ENCODE data around the gene PRSS1.

Gene PRSS1

DNA sequence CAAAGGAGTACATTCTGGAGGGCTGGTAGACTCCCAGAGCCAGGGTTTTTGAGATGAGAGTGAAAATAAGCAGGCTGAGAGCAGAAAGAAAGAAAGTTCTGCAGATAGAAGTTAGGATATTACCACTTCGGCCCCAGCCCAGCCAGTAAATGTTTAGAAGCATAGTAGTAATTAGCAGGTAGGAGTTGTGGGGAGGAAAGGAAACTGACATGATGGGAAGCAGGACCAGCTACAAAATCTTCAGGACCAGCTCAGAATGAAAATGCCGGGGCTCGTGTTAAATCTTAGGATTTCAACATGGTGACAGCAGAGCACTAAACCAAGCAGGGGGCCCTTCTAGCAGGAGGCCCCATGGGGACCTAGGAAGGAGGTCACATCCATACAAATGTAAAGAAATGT, 50.2 kb downstream of the PRSS1 start:
- Histone ChIP-seq H4K20me1 (ENCODE audit: low read depth, low read length) (no peaks in the 10 kb centered on the region), H2AFZ (ENCODE audit: low read depth, low read length, severe bottlenecking) (no peak overlapping the region), H3K4me3 (ENCODE audit: insufficient read depth, low read length, poor library complexity, severe bottlenecking) (no peak overlapping the region), H3K9me2 (replicated peaks; ENCODE audit: insufficient read depth, low read length) (no peaks in the 10 kb centered on the region), H3K79me2 (ENCODE audit: insufficient read depth, low read length) (no peaks in the 10 kb centered on the region), H3K36me3 (ENCODE audit: low read length) (no peaks in the 10 kb centered on the region), H3F3A (ENCODE audit: insufficient read depth) (no peaks in the 10 kb centered on the region), H3K4me2 (ENCODE audit: low read depth, low read length, poor library complexity, severe bottlenecking) (no peak overlapping the region), H3K27ac (ENCODE audit: low read depth, low read length) (no peak overlapping the region), H3K9ac (ENCODE audit: low read length) (no peak overlapping the region), H3K9me3 (ENCODE audit: insufficient read depth, low read length) (no peaks in the 10 kb centered on the region), H3K27me3 (ENCODE audit: low read length) (no peaks in the 10 kb centered on the region)
- TF ChIP-seq EZH2phosphoT487 (conservative IDR thresholded peaks at IDR 0.05; ENCODE audit: low read length) = no peak
- TF ChIP-seq, protein P1, sequence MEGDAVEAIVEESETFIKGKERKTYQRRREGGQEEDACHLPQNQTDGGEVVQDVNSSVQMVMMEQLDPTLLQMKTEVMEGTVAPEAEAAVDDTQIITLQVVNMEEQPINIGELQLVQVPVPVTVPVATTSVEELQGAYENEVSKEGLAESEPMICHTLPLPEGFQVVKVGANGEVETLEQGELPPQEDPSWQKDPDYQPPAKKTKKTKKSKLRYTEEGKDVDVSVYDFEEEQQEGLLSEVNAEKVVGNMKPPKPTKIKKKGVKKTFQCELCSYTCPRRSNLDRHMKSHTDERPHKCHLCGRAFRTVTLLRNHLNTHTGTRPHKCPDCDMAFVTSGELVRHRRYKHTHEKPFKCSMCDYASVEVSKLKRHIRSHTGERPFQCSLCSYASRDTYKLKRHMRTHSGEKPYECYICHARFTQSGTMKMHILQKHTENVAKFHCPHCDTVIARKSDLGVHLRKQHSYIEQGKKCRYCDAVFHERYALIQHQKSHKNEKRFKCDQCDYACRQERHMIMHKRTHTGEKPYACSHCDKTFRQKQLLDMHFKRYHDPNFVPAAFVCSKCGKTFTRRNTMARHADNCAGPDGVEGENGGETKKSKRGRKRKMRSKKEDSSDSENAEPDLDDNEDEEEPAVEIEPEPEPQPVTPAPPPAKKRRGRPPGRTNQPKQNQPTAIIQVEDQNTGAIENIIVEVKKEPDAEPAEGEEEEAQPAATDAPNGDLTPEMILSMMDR (IDR thresholded peaks at IDR 0.05; ENCODE audit: insufficient read depth, low read length, poor library complexity, severe bottlenecking) = no peak

DNA sequence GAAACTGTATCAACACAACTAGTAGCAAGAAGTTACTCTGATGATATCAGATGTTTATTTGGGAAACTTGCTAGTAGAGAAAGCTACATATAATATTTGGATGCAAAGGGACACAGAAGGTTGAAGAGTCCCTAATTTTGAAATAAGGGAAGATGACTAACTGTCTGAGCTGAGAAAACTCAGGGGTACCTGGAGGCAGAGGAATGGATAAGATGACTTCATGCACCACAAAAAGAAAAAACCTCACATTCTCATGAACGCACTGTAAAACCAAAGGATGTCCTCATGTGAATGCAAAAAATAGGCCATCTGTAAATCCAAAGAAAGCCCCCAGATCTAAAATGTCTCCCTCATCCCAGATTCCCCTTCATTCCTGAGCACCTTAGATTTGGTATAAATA, 50.8 kb downstream of the PRSS1 start:
- no peaks in the 10 kb centered on the region for H3K79me2 ChIP-seq (ENCODE audit: insufficient read depth, low read length)
- TF ChIP-seq EZH2phosphoT487 (conservative IDR thresholded peaks at IDR 0.05; ENCODE audit: low read length) = no peak
- TF ChIP-seq, protein P1 (IDR thresholded peaks at IDR 0.05; ENCODE audit: insufficient read depth, low read length, poor library complexity, severe bottlenecking) = no peak

DNA sequence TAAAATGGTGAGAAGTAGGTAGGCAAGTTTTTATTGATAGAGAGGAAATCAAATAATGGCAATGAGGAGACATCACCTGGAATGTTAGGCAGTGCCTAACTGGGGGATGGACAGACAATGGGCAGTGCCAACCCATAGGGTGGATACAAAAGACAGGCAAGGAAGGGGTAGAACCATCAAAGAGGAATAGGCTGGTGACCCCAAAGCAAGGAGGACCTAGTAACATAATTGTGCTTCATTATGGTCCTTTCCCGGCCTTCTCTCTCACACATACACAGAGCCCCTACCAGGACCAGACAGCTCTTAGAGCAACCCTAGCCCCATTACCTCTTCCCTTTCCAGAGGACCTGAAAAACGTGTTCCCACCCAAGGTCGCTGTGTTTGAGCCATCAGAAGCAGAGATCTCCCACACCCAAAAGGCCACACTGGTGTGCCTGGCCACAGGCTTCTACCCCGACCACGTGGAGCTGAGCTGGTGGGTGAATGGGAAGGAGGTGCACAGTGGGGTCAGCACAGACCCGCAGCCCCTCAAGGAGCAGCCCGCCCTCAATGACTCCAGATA, 51.5 kb downstream of the PRSS1 start:
- Histone ChIP-seq H3K9ac (ENCODE audit: low read length) (no peak overlapping the region), H3K27ac (ENCODE audit: low read depth, low read length) (no peak overlapping the region), H2AFZ (ENCODE audit: low read depth, low read length, severe bottlenecking) (no peak overlapping the region), H4K20me1 (ENCODE audit: low read depth, low read length) (no peaks in the 10 kb centered on the region), H3K9me2 (replicated peaks; ENCODE audit: insufficient read depth, low read length) (no peaks in the 10 kb centered on the region), H3K4me2 (ENCODE audit: low read depth, low read length, poor library complexity, severe bottlenecking) (no peak overlapping the region), H3K27me3 (ENCODE audit: low read length) (no peaks in the 10 kb centered on the region), H3K9me3 (ENCODE audit: insufficient read depth, low read length) (no peaks in the 10 kb centered on the region), H3K4me3 (ENCODE audit: insufficient read depth, low read length, poor library complexity, severe bottlenecking) (no peak overlapping the region), H3K36me3 (ENCODE audit: low read length) (no peaks in the 10 kb centered on the region), H3K79me2 (ENCODE audit: insufficient read depth, low read length) (no peaks in the 10 kb centered on the region), H3F3A (ENCODE audit: insufficient read depth) (no peaks in the 10 kb centered on the region)
- TF ChIP-seq EZH2phosphoT487 (conservative IDR thresholded peaks at IDR 0.05; ENCODE audit: low read length) = no peak
- TF ChIP-seq, protein P1 (IDR thresholded peaks at IDR 0.05; ENCODE audit: insufficient read depth, low read length, poor library complexity, severe bottlenecking) = no peak

More for the DNA sequence above, 50.8 kb downstream of the PRSS1 start:
- no peaks in the 10 kb centered on the region for H3K36me3 ChIP-seq (ENCODE audit: low read length)
- H3K27me3 ChIP-seq (ENCODE audit: low read length) = no peaks in the 10 kb centered on the region
- no peak overlapping the region for H3K4me2 ChIP-seq (ENCODE audit: low read depth, low read length, poor library complexity, severe bottlenecking)
- no peak overlapping the region for H3K9ac ChIP-seq (ENCODE audit: low read length)
- no peaks in the 10 kb centered on the region for H3F3A ChIP-seq (ENCODE audit: insufficient read depth)
- no peak overlapping the region for H3K4me3 ChIP-seq (ENCODE audit: insufficient read depth, low read length, poor library complexity, severe bottlenecking)
- no peak overlapping the region for H3K27ac ChIP-seq (ENCODE audit: low read depth, low read length)
- no peaks in the 10 kb centered on the region for H3K9me2 ChIP-seq (replicated peaks; ENCODE audit: insufficient read depth, low read length)
- no peak overlapping the region for H2AFZ ChIP-seq (ENCODE audit: low read depth, low read length, severe bottlenecking)
- no peaks in the 10 kb centered on the region for H4K20me1 ChIP-seq (ENCODE audit: low read depth, low read length)
- no peaks in the 10 kb centered on the region for H3K9me3 ChIP-seq (ENCODE audit: insufficient read depth, low read length)

Data from SU-DHL-6 (cell line).